ENCODE data around the gene COL23A1. TPM values are rescaled to one million over a fixed set of nuclear protein-coding genes. Genes with fewer than 3 reads are reported as not detected.

The COL23A1 gene
- total and polyA plus RNA-seq, 4 donors = 0.36 to 1.5 (median 1.1) TPM; not detected in 1

DNA sequence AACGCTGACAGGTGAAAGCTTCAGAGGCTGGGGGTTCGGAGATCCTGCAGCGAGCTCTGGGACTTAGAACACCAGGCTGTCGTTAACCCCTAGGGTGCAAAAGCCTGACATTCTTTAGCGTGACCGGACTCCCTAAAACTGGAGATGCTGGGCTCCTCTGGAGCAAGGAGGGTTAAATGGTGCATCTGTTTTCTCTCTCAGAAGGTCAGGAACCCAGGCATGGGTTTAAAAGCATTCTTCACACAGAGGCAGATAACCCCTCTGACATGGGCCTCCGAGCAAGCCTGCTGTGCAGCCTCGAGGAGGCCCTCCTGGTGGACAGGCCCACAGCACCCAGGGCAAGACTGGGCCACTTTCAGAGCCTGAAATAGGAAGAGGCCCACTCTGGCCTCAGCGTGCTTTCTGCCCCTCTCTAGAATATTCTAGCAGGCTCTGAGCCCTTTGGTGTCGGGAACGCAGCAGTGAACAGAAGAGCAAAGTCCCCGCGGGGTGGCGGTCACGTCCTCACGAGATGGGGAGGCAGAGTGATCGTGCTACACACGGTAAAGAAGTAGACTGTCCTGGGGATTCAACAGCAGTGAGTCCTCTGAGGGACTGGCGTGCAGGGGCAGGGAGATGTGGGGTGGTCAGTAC, 124.8 kb downstream of the COL23A1 start:
- H3K9me3 ChIP-seq (ENCODE audit: control insufficient read depth, low read length) = no peaks in the 10 kb centered on the region
- H3K27ac ChIP-seq (ENCODE audit: low read depth in 1 of 2, low read length in 2 of 2) = no peak overlapping the region
- intact Hi-C loops (cut with DNase I) = loop anchor here in 1 of 2 donors (10.0 kb wide), 1 partner anchor 119 kb away; no protein-coding TSS in a partner anchor
- DNase-seq (peak in 1 of 2 donors; percentile 67), ATAC-seq (ENCODE audit: low FRiP score) (no peak)
- no peaks in the 10 kb centered on the region for H3K36me3 ChIP-seq (ENCODE audit: control insufficient read depth in 1 of 2, insufficient read depth in 2 of 2, low read length in 1 of 2)
- 93 to 96% methylated on average over 19 of the region's 19 CpGs for WGBS, 2 donors
- no peaks in the 10 kb centered on the region for H3K27me3 ChIP-seq (ENCODE audit: control insufficient read depth in 1 of 2, insufficient read depth in 2 of 2, low read length in 1 of 2)
- H3K4me1 ChIP-seq (ENCODE audit: control insufficient read depth in 1 of 2, insufficient read depth in 2 of 2, low read length in 2 of 2) = no peaks in the 10 kb centered on the region
- H3K4me3 ChIP-seq (ENCODE audit: low read length in 2 of 2) = no peak overlapping the region

DNA sequence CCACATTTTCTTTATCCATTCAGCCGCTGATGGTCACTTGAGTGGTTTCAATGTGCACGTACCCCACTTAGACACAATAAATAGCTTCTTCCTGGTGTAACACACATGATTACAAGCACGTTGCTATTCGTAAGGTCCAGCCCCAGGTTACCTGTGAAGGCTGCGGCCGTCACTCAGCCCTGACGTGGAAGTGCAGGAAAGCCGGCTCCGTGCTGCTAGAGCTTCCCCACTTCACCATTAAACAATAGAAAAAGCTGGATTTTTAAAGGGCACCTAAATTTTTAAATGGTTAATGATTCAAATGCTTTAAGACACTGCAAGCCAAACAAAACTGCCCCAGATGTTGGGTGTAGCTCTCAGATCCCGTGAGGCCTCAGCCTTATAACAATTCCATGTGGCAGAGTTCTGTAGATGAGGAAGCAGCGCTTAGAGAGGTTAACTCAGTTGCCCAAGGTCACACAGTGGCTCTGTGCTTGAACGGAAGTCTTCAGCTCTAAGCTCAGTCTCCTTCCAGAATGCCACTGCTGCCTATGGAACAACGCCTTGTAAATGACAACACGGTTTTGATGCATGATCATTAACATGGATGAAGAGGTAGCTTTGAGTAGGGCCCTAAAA, 125.7 kb downstream of the COL23A1 start:
- no peaks in the 10 kb centered on the region for H3K36me3 ChIP-seq (ENCODE audit: control insufficient read depth in 1 of 2, insufficient read depth in 2 of 2, low read length in 1 of 2)
- H3K9me3 ChIP-seq (ENCODE audit: control insufficient read depth, low read length) = no peaks in the 10 kb centered on the region
- H3K4me3 ChIP-seq (ENCODE audit: low read length in 2 of 2) = no peak overlapping the region
- H3K4me1 ChIP-seq (ENCODE audit: control insufficient read depth in 1 of 2, insufficient read depth in 2 of 2, low read length in 2 of 2) = no peaks in the 10 kb centered on the region
- DNase-seq (peak in 1 of 2 donors; percentile 36), ATAC-seq (ENCODE audit: low FRiP score) (no peak)
- H3K27ac ChIP-seq (ENCODE audit: low read depth in 1 of 2, low read length in 2 of 2) = no peak overlapping the region
- H3K27me3 ChIP-seq (ENCODE audit: control insufficient read depth in 1 of 2, insufficient read depth in 2 of 2, low read length in 1 of 2) = no peaks in the 10 kb centered on the region
- 85 to 87% methylated on average over 14 of the region's 14 CpGs for WGBS, 2 donors
- intact Hi-C loops (cut with DNase I) = loop anchor here in 1 of 2 donors (5.0 to 10.0 kb wide), 2 partner anchors 88 to 120 kb away; no protein-coding TSS in a partner anchor

- intact Hi-C loops (cut with DNase I) = loop anchor here in 1 of 2 donors (5.0 to 10.0 kb wide), 2 partner anchors 89 to 121 kb away; no protein-coding TSS in a partner anchor
- no peaks in the 10 kb centered on the region for H3K9me3 ChIP-seq (ENCODE audit: control insufficient read depth, low read length)
Measured at GRCh38 chr5:178463321-178464155, 126.7 kb downstream of the COL23A1 start.

GRCh38 chr5:178462816-178463215, 127.4 kb downstream of the COL23A1 start:
- Histone ChIP-seq H3K27ac (ENCODE audit: low read depth in 1 of 2, low read length in 2 of 2) (no peak overlapping the region), H3K9me3 (ENCODE audit: control insufficient read depth, low read length) (no peaks in the 10 kb centered on the region), H3K36me3 (ENCODE audit: control insufficient read depth in 1 of 2, insufficient read depth in 2 of 2, low read length in 1 of 2) (no peaks in the 10 kb centered on the region), H3K27me3 (ENCODE audit: control insufficient read depth in 1 of 2, insufficient read depth in 2 of 2, low read length in 1 of 2) (no peaks in the 10 kb centered on the region), H3K4me3 (ENCODE audit: low read length in 2 of 2) (no peak overlapping the region), H3K4me1 (ENCODE audit: control insufficient read depth in 1 of 2, insufficient read depth in 2 of 2, low read length in 2 of 2) (no peaks in the 10 kb centered on the region)
- WGBS, 2 donors = 95 to 96% methylated on average over 13 of the region's 13 CpGs
- intact Hi-C loops (cut with DNase I) = loop anchor here in 1 of 2 donors (5.0 to 10.0 kb wide), 2 partner anchors 89 to 122 kb away; no protein-coding TSS in a partner anchor
- ATAC-seq (ENCODE audit: low FRiP score) (no peak), DNase-seq (peak in 1 of 2 donors; percentile 47)

More at GRCh38 chr5:178463321-178464155, 126.7 kb downstream of the COL23A1 start:
- Histone ChIP-seq H3K4me3 (ENCODE audit: low read length in 2 of 2) (no peak overlapping the region), H3K27me3 (ENCODE audit: control insufficient read depth in 1 of 2, insufficient read depth in 2 of 2, low read length in 1 of 2) (no peaks in the 10 kb centered on the region), H3K36me3 (ENCODE audit: control insufficient read depth in 1 of 2, insufficient read depth in 2 of 2, low read length in 1 of 2) (no peaks in the 10 kb centered on the region), H3K27ac (ENCODE audit: low read depth in 1 of 2, low read length in 2 of 2) (no peak overlapping the region), H3K4me1 (ENCODE audit: control insufficient read depth in 1 of 2, insufficient read depth in 2 of 2, low read length in 2 of 2) (no peaks in the 10 kb centered on the region)
- peak in 1 of 2 donors; percentile 62 for DNase-seq
- ATAC-seq (ENCODE audit: low FRiP score) = no peak
- WGBS, 2 donors = 93 to 95% methylated on average over 30 of the region's 30 CpGs

- ATAC-seq (ENCODE audit: low FRiP score) (no peak), DNase-seq (no peak)
- intact Hi-C loops (cut with DNase I) = loop anchor here in 1 of 2 donors (5.0 to 10.0 kb wide), 2 partner anchors 90 to 123 kb away; no protein-coding TSS in a partner anchor
- H3K4me3 ChIP-seq (ENCODE audit: low read length in 2 of 2) = no peak overlapping the region
- H3K27me3 ChIP-seq (ENCODE audit: control insufficient read depth in 1 of 2, insufficient read depth in 2 of 2, low read length in 1 of 2) = no peaks in the 10 kb centered on the region
- no peaks in the 10 kb centered on the region for H3K36me3 ChIP-seq (ENCODE audit: control insufficient read depth in 1 of 2, insufficient read depth in 2 of 2, low read length in 1 of 2)
- no peaks in the 10 kb centered on the region for H3K9me3 ChIP-seq (ENCODE audit: control insufficient read depth, low read length)
- no peak overlapping the region for H3K27ac ChIP-seq (ENCODE audit: low read depth in 1 of 2, low read length in 2 of 2)
- no peaks in the 10 kb centered on the region for H3K4me1 ChIP-seq (ENCODE audit: control insufficient read depth in 1 of 2, insufficient read depth in 2 of 2, low read length in 2 of 2)
Measured at GRCh38 chr5:178462076-178462475, 128.1 kb downstream of the COL23A1 start.

DNA sequence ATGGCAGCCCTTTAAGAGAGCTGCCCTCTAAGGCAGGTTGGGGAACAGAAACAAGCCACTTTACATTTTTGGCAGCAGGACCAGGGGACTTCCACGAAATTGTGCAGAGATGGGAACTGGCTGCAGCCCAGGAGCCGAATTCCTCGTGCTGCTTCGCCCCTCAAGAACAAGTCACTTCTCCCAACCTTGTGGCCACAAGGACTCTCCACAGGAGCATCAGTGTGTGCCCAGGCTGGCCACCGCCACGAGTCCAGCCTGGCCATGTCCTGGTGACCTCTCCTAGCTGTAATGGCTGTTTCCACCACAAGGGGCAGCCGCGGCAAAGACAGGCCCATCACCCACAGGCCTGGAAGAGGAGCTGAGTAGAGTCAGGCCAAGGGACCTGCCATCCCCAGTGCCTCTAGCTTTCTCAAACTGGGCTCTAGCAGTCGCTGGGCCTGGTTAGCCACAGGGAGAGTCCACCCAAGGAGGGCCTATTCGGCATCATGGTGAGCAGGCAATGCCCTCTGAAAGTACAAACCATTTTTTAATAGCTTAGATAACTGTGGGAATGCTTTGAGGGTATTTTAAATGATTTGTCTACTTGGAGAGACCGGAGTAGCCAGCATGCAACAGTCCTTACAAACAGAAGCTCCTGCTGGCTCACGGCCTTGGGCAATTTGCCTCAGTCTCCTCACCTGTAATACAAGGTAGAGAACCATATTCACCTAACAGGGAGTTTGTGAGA, 129.0 kb downstream of the COL23A1 start:
- Histone ChIP-seq H3K9me3 (ENCODE audit: control insufficient read depth, low read length) (no peaks in the 10 kb centered on the region), H3K27ac (ENCODE audit: low read depth in 1 of 2, low read length in 2 of 2) (no peak overlapping the region), H3K27me3 (ENCODE audit: control insufficient read depth in 1 of 2, insufficient read depth in 2 of 2, low read length in 1 of 2) (no peaks in the 10 kb centered on the region), H3K36me3 (ENCODE audit: control insufficient read depth in 1 of 2, insufficient read depth in 2 of 2, low read length in 1 of 2) (no peaks in the 10 kb centered on the region), H3K4me3 (ENCODE audit: low read length in 2 of 2) (no peak overlapping the region), H3K4me1 (ENCODE audit: control insufficient read depth in 1 of 2, insufficient read depth in 2 of 2, low read length in 2 of 2) (no peaks in the 10 kb centered on the region)
- intact Hi-C loops (cut with DNase I) = loop anchor here in 1 of 2 donors (5.0 to 10.0 kb wide), 2 partner anchors 91 to 124 kb away; no protein-coding TSS in a partner anchor
- DNase-seq (peak; percentile 90 to 91), ATAC-seq (ENCODE audit: low FRiP score) (peak; percentile 91)
- WGBS, 2 donors = 20 to 24% methylated on average over 12 of the region's 12 CpGs

- WGBS, 2 donors = 11 to 12% methylated on average over 5 of the region's 5 CpGs
- no peak for ATAC-seq (ENCODE audit: low FRiP score)
Measured at GRCh38 chr5:178460598-178460997, 129.6 kb downstream of the COL23A1 start.

GRCh38 chr5:178460174-178460573, 130.0 kb downstream of the COL23A1 start:
- peak in 1 of 2 donors; percentile 9 for DNase-seq
- Histone ChIP-seq H3K4me3 (ENCODE audit: low read length in 2 of 2) (no peak overlapping the region), H3K27me3 (ENCODE audit: control insufficient read depth in 1 of 2, insufficient read depth in 2 of 2, low read length in 1 of 2) (no peaks in the 10 kb centered on the region), H3K27ac (ENCODE audit: low read depth in 1 of 2, low read length in 2 of 2) (no peak overlapping the region), H3K9me3 (ENCODE audit: control insufficient read depth, low read length) (no peaks in the 10 kb centered on the region), H3K36me3 (ENCODE audit: control insufficient read depth in 1 of 2, insufficient read depth in 2 of 2, low read length in 1 of 2) (no peaks in the 10 kb centered on the region), H3K4me1 (ENCODE audit: control insufficient read depth in 1 of 2, insufficient read depth in 2 of 2, low read length in 2 of 2) (no peaks in the 10 kb centered on the region)
- no peak for ATAC-seq (ENCODE audit: low FRiP score)
- intact Hi-C loops (cut with DNase I) = loop anchor here in 1 of 2 donors (5.0 to 10.0 kb wide), 2 partner anchors 92 to 125 kb away; no protein-coding TSS in a partner anchor
- 84 to 90% methylated on average over 3 of the region's 3 CpGs for WGBS, 2 donors

More at GRCh38 chr5:178460598-178460997, 129.6 kb downstream of the COL23A1 start:
- Histone ChIP-seq H3K9me3 (ENCODE audit: control insufficient read depth, low read length) (no peaks in the 10 kb centered on the region), H3K27ac (ENCODE audit: low read depth in 1 of 2, low read length in 2 of 2) (no peak overlapping the region), H3K4me1 (ENCODE audit: control insufficient read depth in 1 of 2, insufficient read depth in 2 of 2, low read length in 2 of 2) (no peaks in the 10 kb centered on the region), H3K4me3 (ENCODE audit: low read length in 2 of 2) (no peak overlapping the region), H3K27me3 (ENCODE audit: control insufficient read depth in 1 of 2, insufficient read depth in 2 of 2, low read length in 1 of 2) (no peaks in the 10 kb centered on the region), H3K36me3 (ENCODE audit: control insufficient read depth in 1 of 2, insufficient read depth in 2 of 2, low read length in 1 of 2) (no peaks in the 10 kb centered on the region)
- DNase-seq = peak in 1 of 2 donors; percentile 9
- intact Hi-C loops (cut with DNase I) = loop anchor here in 1 of 2 donors (5.0 to 10.0 kb wide), 2 partner anchors 92 to 124 kb away; no protein-coding TSS in a partner anchor
